PC-9 (cell line): ENCODE measurements around the gene LRIG1.

ENCODE experiments used
- CTCF ChIP-seq: fragments of 200-600 bp; sonication (generic); conservative IDR thresholded peaks from 2 replicates; pipeline ENCODE4 v1.6.1; 2017; ENCODE audit warnings: mixed run types, antibody characterized with exemption, mild to moderate bottlenecking, moderate library complexity
- EZH2 ChIP-seq: fragments of 200-600 bp; sonication (generic); IDR thresholded peaks from 2 replicates; pipeline ENCODE4 v1.8.0; 2017; ENCODE audit warnings: antibody characterized with exemption, low read depth

- no peak for TF ChIP-seq EZH2
- TF ChIP-seq CTCF, result no peak
These were observed 152.1 kb downstream of the LRIG1 start for GRCh38 chr3:66348704-66349103.
